HG02870 (cell line): ENCODE results near the gene XKR7.
"Not testable (repeated sequence)": the region's sequence is repeated elsewhere in the genome, so short reads cannot be mapped to it uniquely, and the experiment has no call there.

ENCODE experiments used
- ATAC-seq: cut with Tn5 transposase; IDR thresholded peaks from one replicate; pipeline ENCODE4 v1.9.1; 2021; ENCODE audit warnings: mild to moderate bottlenecking, moderate library complexity; ENCODE audit not compliant: unreplicated experiment

XKR7 gene

GRCh38 chr20:32010666-32011065 lies 42.7 kb downstream of the XKR7 start:
- ATAC-seq = no peak

GRCh38 chr20:32012159-32012688 lies 44.3 kb downstream of the XKR7 start:
- no peak for ATAC-seq

GRCh38 chr20:32013326-32013725 lies 45.4 kb downstream of the XKR7 start:
- ATAC-seq = no peak

GRCh38 chr20:32017711-32018251 lies 49.8 kb downstream of the XKR7 start:
- no peak for ATAC-seq

- ATAC-seq = no peak
These were observed 50.6 kb downstream of the XKR7 start for GRCh38 chr20:32018269-32019155.

- ATAC-seq = no peak
These were observed 51.2 kb downstream of the XKR7 start for GRCh38 chr20:32019156-32019510.

GRCh38 chr20:32019563-32020463 lies 51.9 kb downstream of the XKR7 start:
- no peak for ATAC-seq

GRCh38 chr20:32021091-32021490 lies 53.1 kb downstream of the XKR7 start:
- ATAC-seq = no peak

- ATAC-seq = no peak
These were observed 56.8 kb downstream of the XKR7 start for GRCh38 chr20:32024683-32025295.

- no peak for ATAC-seq
These were observed 59.7 kb downstream of the XKR7 start for GRCh38 chr20:32027643-32028042.

- ATAC-seq = no peak
These were observed 60.9 kb downstream of the XKR7 start for GRCh38 chr20:32028647-32029372.

- ATAC-seq = no peak
These were observed 61.6 kb downstream of the XKR7 start for GRCh38 chr20:32029561-32029960.

- ATAC-seq = no peak
These were observed 63.3 kb downstream of the XKR7 start for GRCh38 chr20:32031007-32031958.

GRCh38 chr20:32033316-32033715 lies 65.4 kb downstream of the XKR7 start:
- ATAC-seq = no peak

GRCh38 chr20:32033721-32034120 lies 65.8 kb downstream of the XKR7 start:
- ATAC-seq = not testable (repeated sequence)

- no peak for ATAC-seq
These were observed 66.9 kb downstream of the XKR7 start for GRCh38 chr20:32034581-32035425.

- no peak for ATAC-seq
These were observed 67.5 kb downstream of the XKR7 start for GRCh38 chr20:32035426-32035779.

- ATAC-seq = no peak
These were observed 68.3 kb downstream of the XKR7 start for GRCh38 chr20:32036252-32036651.
